T47D (cell line): ENCODE results near the gene BMPR1B.
A peak's percentile ranks its signal among the peaks of the same experiment; 100 is the strongest.

Experiments used
- DNase-seq, 2 experiments: peaks; one replicate each; pipeline versions ENCODE4 v3.0.0 to v3.0.0-alpha.2; 2011 to 2012; ENCODE audit warnings: low read depth in 1 of 2, low spot score in 1 of 2
- JUND ChIP-seq: IDR thresholded peaks from 2 replicates; pipeline ENCODE4 v1.6.1; 2012; ENCODE audit warnings: low read depth
- in situ Hi-C: cut with HindIII; loops from 2 replicates; pipeline ENCODE4 v1.10.0; 2016; ENCODE audit warnings: low sequenced_read_pairs, low pct_unique_long_range_greater_than_20kb

The BMPR1B gene

DNA sequence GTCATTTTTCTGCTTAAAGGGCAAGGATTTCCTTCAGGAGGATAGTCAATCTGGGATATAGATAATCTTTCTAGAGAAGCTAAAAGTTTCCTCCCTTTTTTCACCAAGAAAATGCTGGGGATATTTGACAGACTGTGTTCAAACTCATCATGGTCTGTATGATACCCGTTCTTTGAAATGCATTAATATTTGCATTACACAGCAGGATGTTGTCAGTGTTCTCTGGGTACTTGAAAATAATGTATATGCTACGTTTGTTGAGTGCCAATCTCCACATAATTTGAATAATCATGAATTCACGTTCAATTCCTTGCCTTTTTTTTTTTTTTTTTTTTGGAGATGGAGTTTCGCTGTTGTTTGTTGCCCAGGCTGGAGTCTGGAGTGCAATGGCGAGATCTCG is 18.0 kb upstream of the BMPR1B start:
- TF ChIP-seq JUND = no peak
- in situ Hi-C loops = no loop called here
- DNase-seq = no peak

DNA sequence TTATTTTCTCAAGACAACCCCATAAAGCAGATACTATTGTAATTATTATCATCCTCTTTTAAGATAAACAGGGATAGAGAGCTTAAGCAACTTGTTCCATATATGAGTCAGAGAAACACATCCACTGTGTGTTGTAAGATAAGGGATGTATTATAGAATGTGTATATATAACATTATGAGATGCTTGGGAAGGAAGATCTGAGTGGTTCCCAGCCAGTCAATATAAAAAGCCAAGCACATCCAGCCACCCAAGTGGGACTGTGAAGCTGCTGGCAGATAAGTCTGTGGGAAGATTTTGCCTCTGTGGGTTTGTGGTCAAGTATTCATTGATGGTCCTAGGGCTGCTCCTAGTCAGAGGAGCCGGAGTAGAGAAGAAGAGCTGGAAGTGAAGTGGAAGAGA is 16.5 kb upstream of the BMPR1B start:
- TF ChIP-seq JUND = no peak
- in situ Hi-C loops = no loop called here
- no peak for DNase-seq

DNA sequence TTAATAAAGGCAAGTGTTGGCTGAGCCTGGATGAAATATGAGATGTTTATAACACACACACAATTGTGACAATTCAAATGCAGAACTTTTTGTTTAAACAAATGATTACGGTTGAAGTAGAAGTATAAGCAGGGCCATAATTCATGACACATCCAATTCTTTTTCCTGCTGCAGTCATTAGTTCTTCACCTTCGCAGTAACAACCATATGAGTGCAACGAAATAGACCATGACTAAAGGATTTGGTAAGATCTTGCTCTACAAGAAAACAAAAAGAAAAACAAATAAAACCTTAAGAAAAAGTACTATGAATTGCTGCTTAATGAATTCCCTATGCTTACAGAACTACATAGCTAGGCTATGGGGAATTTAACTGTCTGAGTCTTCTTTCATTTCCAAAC is 13.9 kb upstream of the BMPR1B start:
- in situ Hi-C loops = no loop called here
- TF ChIP-seq JUND = no peak
- DNase-seq = no peak

DNA sequence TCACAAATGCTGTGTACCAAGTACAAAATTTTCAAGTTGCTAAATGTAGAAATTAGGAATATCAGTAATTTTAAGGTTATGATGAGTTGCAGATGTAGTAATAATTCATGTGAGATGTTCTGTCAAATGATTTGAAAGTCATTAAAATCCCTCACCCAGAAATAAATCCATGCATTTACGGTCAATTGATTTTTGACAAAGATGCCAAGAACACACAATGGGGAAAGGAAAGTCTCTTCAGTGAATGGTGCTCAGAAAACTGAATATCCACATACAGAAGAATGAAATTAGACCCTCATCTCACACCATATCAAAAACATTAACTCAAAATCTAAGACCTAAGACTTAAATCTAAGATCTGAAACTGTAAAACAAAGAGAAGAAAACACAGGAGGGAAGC is 12.9 kb upstream of the BMPR1B start:
- no peak for DNase-seq
- TF ChIP-seq JUND = no peak
- in situ Hi-C loops = no loop called here

DNA sequence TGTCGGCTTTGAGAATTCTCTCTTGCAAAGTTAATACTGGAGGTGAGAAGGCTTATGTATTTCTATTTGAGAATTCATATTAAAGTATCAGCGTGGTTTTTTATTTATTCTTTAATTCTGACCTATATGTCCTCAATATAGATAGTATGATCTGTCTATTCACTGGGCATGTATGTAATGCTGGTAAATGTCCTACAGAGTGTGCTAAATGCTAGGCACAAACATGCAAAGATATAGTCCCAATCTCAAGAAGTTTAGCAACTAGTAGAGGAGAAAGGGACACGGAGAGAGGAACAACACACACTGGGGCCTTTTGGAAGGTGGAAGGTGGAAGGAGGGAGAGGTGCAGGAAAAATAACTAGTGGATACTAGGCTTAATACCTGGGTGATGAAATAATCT is 11.0 kb upstream of the BMPR1B start:
- in situ Hi-C loops = no loop called here
- no peak for TF ChIP-seq JUND
- peak in 1 of 2 experiments; percentile 59 for DNase-seq

DNA sequence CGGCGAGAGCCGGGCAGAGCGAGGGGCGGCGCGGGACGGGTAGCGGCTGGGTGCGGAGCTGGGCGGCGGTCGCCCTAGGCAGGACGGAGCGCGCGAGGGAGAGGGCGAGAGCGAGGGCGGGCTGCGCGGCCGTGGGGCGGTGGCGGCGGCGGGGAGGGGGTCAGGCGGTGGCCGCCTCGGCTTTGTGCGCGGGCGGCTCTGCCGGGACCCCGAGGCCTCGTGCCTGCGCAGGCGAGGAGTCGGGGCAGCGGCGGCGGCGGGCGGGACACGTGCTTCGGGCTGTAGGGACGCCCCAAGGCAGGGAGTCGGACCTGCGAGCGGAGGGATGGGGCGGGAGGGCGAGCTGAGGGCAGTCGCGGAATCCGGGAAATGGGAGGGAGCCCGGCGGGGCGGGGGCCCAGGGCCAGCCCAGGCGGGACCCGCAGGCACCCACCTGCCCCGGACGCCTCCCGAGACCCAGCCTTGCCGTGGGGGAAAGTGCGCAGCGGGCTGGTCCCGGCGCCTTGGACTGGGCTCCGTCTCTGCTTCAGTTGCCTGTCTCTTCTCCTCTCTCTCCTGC is 465 bp downstream of the BMPR1B start:
- DNase-seq = no peak
- TF ChIP-seq JUND = no peak
- in situ Hi-C loops = no loop called here

DNA sequence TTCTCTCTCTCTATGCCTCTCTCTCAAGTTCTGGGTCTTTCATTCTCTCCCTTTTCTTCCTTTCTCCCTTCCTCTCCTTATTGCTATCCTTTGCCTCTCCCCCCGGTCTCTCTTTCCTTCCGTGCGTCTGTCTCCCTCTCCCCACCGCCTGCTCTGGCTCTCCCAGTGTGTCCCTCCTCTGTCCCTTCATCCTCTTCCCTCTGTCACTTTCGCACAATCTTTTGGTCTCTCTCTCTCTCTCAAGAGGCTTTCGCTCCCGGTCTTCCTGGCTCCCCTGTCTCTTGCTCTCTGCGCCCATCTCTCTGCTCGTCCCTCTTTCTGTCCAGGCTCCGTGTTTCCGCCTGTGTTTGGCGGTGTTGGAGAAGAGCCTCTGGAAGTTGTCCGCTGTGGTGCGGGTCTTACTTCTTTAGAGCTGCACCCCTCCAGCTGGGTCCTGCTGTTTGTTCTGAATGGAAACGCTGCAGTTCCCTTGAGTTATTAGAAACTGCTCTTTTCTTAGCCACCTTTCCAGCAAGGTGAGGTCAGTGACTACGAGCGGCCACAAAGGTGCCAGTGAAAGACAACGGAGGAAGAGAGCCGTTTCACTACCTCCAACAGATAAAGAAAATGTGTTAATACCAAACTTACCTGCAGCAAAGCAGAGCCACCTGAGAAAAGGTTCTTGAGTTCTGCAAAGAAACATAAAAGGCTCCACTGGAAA is 1.1 kb downstream of the BMPR1B start:
- DNase-seq = peak in 1 of 2 experiments; percentile 17
- no peak for TF ChIP-seq JUND
- in situ Hi-C loops = no loop called here

DNA sequence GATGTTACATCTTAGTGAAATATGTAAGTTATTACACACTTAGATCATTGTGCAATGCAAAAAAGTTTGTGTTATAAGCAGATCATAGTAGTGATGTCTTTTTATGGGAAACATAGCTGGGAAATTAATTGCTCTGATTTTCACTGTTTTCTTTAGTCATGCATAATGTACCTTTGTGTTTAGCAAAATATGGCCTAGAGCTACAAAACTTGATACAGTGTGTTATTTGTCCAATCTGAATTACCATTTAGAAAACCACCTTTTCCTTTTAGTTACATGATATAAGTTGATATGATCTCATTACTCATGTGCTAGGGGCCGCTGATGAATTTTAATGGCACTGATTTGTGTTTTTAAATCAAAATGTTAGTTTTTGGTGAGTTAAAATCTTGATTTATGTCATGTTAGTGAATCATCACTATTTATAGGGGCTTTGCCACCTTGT is 2.0 kb downstream of the BMPR1B start:
- DNase-seq = no peak
- TF ChIP-seq JUND = no peak
- in situ Hi-C loops = no loop called here

DNA sequence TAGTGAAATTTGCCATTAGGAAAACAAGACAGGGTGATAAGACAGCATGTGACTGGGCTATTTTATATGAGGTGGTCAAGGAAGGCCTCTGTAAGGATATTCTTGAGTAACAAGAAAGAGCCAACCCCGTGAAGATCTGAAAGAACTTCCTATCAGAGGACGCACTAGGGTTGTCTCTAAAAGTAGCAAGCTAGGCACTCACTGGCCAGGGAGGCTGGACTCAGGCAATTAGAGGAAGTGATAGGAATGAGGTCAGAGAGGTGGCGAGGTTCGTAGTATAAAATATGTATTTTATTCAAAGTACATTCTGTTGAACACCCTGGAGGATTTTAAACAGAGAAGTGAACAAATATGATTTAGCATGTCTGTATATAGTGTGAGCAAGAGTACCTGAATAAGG is 4.6 kb downstream of the BMPR1B start:
- no peak for DNase-seq
- in situ Hi-C loops = no loop called here
- no peak for TF ChIP-seq JUND

DNA sequence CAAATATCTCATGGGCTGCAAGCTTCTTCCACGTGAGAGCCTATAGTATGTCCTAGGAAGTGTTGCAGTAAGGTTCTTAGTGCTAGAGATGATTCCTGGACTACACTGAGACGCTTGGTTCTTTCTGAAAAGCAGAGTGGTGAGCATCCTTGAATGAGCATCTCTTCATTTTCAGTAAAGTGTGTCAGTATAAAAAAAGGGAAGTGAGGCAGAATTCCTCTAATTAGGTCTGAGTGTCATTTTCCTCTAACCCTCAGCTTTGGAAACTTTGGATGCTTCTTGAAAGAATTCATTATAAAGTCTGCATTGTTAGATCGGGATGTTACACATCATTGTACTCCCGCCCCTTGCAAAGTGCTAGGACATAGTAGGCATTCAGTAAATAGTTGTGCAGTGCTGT is 5.2 kb downstream of the BMPR1B start:
- in situ Hi-C loops = no loop called here
- no peak for DNase-seq
- TF ChIP-seq JUND = no peak

DNA sequence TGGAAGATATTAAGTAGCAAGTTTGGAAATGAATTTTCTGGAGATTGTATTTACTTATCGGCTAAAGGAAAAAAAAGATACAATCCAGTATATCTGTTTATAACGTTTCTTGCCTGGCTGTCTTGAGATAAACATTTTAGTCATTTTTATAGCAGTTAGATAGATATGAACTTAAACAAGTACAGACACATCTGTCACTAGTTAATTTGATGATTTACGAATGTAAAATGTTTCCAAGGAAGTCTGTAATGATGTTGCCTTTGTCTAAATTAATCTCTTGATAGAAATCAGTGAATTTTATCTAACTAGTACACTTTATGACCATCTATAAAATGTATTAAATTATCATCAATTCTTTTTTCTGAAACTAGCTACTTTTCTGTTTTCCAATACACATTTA is 5.7 kb downstream of the BMPR1B start:
- in situ Hi-C loops = no loop called here
- no peak for TF ChIP-seq JUND
- no peak for DNase-seq

DNA sequence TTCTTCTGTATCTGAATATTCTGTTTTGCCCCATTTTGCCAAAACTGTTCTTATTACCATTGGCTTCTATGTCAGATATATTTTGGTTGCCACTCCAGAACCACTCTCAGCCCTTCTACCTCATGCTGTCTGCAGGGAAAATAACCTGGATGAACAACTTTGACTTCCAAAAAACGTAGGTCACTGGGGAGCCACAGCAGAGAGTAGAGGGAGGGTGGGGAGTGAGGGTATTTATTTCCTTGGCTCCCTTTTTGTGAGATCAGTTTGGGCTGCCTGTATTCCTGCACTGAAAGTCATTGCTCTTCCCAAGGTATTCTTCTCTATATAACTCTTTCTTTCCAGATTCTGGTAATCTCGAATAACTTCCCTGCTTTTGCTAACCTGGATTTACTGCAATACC is 6.3 kb downstream of the BMPR1B start:
- no peak for DNase-seq
- in situ Hi-C loops = no loop called here
- no peak for TF ChIP-seq JUND

DNA sequence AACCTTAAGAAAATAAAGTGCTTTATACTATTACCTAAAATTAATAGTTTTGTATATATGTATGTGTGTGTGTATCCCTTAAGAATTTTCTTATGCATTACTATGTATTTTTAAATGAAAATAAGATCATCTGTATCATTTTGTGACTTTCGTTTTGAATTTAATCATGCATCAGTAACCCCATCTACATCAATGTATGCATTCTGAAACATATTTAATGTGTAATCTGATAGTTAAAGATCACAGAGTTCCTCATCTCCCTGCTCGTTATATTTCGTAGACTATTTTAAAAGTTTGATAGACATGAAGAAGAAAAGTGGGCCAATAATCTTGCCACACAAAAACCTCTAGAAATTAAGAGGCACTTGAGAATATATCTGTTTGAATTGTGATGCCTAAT is 7.4 kb downstream of the BMPR1B start:
- no peak for TF ChIP-seq JUND
- in situ Hi-C loops = no loop called here
- no peak for DNase-seq

DNA sequence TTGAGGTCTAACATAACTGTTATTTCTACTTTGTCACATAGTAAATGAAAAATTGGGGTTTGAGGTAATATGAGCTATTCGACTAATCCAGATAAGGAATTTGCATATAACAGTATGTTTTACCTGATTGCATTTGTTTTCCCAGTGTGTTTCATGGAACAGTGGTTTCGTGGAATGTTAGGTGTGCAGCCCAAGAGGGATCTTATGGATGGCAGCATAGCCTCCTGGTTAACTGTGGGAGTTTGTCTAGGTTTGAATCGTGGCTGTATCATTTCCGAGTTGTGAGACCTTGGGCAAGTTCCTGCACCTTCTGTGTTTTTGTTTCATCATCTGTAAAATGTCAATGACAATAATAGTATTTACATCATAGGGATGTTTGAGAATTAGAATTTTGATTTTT is 7.9 kb downstream of the BMPR1B start:
- no peak for TF ChIP-seq JUND
- in situ Hi-C loops = no loop called here
- DNase-seq = no peak

DNA sequence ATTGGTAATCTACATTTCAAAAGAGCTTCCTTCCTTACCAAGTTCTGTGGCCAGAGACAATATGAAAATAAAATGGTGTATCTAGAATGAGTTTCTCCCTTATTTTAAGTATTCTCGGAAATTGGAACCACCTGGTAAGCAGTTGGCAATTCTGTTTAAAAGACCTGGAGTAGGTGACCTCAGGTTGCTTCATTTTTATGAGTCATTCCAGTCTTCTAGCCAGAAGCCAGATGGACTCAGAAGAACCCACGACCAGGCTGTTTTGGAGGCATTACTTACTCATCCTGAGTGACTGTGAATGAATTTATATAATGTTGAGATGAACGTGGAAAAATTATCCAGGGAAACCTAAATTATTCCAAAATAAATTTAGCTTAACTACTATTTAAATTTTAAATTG is 9.1 kb downstream of the BMPR1B start:
- in situ Hi-C loops = no loop called here
- TF ChIP-seq JUND = no peak
- no peak for DNase-seq
